ENCODE measurements around the gene RASGRP1. TPM values are rescaled to one million over a fixed set of nuclear protein-coding genes. Genes with fewer than 3 reads are reported as not detected.

The RASGRP1 gene
- total RNA-seq, 1 experiment from 2014 or later = 1.6 TPM

- no TSS peak for BruUV-seq (replicated peaks)
- H3K36me3 ChIP-seq (ENCODE audit: control insufficient read depth in 1 of 2, insufficient read depth in 2 of 2, low read length in 2 of 2) = no peaks in the 10 kb centered on the region
- no peak overlapping the region for H3K4me2 ChIP-seq (ENCODE audit: low read length)
- no peak overlapping the region for H3K4me3 ChIP-seq (replicated peaks in 1 of 2; ENCODE audit: low read depth in 1 of 2, low read length in 2 of 2)
- no peaks in the 10 kb centered on the region for H3K4me1 ChIP-seq (ENCODE audit: control insufficient read depth in 1 of 2, insufficient read depth in 2 of 2, low read length in 2 of 2)
- CTCF ChIA-PET = no interaction called here
- DNase-seq (ENCODE audit: low read depth, low spot score) (no peak), ATAC-seq (no peak)
- TF ChIP-seq CEBPB (IDR thresholded peaks at IDR 0.05; ENCODE audit: low read depth) (no peak), EZH2phosphoT487 (IDR thresholded peaks at IDR 0.05; ENCODE audit: borderline replicate concordance) (no peak), JUND (IDR thresholded peaks at IDR 0.05) (no peak), EGR1 (IDR thresholded peaks at IDR 0.05; ENCODE audit: low read depth) (no peak), CTCF (IDR thresholded peaks at IDR 0.05 in 2 of 3, conservative IDR thresholded peaks at IDR 0.05 in 1 of 3; ENCODE audit: borderline replicate concordance in 1 of 3, insufficient read depth in 1 of 3, low read depth in 2 of 3, low read length in 2 of 3) (no peak), MAX (IDR thresholded peaks at IDR 0.05) (no peak), SP1 (IDR thresholded peaks at IDR 0.05; ENCODE audit: low read depth) (no peak), YY1 (IDR thresholded peaks at IDR 0.05; ENCODE audit: extremely low read depth, insufficient replicate concordance, low read depth, low read length) (no peak), RAD21 (IDR thresholded peaks at IDR 0.05; ENCODE audit: low read depth) (no peak), EZH2 (IDR thresholded peaks at IDR 0.05) (no peak), ELF1 (IDR thresholded peaks at IDR 0.05; ENCODE audit: borderline replicate concordance, low read depth) (no peak), SRF (IDR thresholded peaks at IDR 0.05; ENCODE audit: low read depth) (no peak), TCF7L2 (IDR thresholded peaks at IDR 0.05; ENCODE audit: borderline replicate concordance, extremely low read depth, insufficient read depth, insufficient read length) (no peak), ZBTB33 (IDR thresholded peaks at IDR 0.05; ENCODE audit: extremely low read depth, insufficient replicate concordance, low read length) (no peak), CBX3 (IDR thresholded peaks at IDR 0.05; ENCODE audit: low read depth) (no peak)
- RAD21 ChIA-PET (ENCODE audit: low non-redundant PET in 1 of 2, low total read pairs in 2 of 2, uncharacterized antibody in 2 of 2, unreplicated experiment in 2 of 2) = no interaction called here
- POLR2A ChIA-PET = interaction anchor here (0.7 kb wide), 1 partner anchor 12 kb away, joined by 3 read pairs; no protein-coding TSS in a partner anchor
- H3K27ac ChIP-seq (ENCODE audit: low read depth, low read length) = no peak overlapping the region
- no peaks in the 10 kb centered on the region for H3K27me3 ChIP-seq (ENCODE audit: insufficient read depth, low read length)
- no peaks in the 10 kb centered on the region for H4K20me1 ChIP-seq (ENCODE audit: insufficient read depth)
- no peaks in the 10 kb centered on the region for H3K9me3 ChIP-seq (ENCODE audit: control insufficient read depth in 1 of 2, insufficient read depth in 1 of 2, low read depth in 1 of 2, low read length in 2 of 2)
- intact Hi-C loops (cut with micrococcal nuclease) = no loop called here
- no peak overlapping the region for H3K9ac ChIP-seq (ENCODE audit: low read length)
- H3K9me2 ChIP-seq (ENCODE audit: insufficient read depth) = no peaks in the 10 kb centered on the region
- no peak overlapping the region for H2AFZ ChIP-seq (ENCODE audit: low read depth, low read length, poor library complexity, severe bottlenecking)
- H3K79me2 ChIP-seq (ENCODE audit: insufficient read depth, low read length) = no peaks in the 10 kb centered on the region
Observed at GRCh38 chr15:38524156-38524555, 40.5 kb downstream of the RASGRP1 start.

Data from HCT116 (cell line).